NCI-H82 treated with DMSO at 0.1 percent for 48 hours (cell line): ENCODE measurements around the gene ZNF326.
"Not testable (repeated sequence)": the region's sequence is repeated elsewhere in the genome, so short reads cannot be mapped to it uniquely, and the experiment has no call there.

ENCODE experiments used
- DNase-seq: peaks from one replicate; lab custom pipeline; 2025; ENCODE audit not compliant: unreplicated experiment; lab: John Stamatoyannopoulos, UW

The ZNF326 gene

DNA sequence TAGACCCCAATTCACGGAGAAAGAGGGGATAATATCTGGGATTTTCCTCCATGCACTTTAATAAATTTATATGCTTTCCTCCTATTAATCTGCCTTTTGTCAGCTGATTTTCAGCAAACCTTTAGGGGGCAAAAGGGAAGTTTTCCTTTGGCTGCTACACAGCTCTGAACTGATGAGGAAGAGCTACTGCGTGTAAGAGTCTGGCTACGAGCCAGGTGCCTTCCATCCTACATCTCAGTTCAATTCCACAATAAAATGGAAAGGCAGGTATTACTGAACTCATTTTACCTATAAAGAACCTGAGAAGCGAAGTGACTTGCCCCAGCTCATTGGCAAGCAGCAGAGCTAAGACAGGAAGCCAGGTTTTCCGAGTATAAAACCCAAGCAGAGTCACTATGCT lies 28.3 kb upstream of the ZNF326 start:
- DNase-seq: no peak

GRCh38 chr1:89971600-89971999 lies 23.3 kb upstream of the ZNF326 start:
- DNase-seq: no peak

- no peak for DNase-seq
Measured at GRCh38 chr1:89972024-89972423, 22.9 kb upstream of the ZNF326 start.

DNA sequence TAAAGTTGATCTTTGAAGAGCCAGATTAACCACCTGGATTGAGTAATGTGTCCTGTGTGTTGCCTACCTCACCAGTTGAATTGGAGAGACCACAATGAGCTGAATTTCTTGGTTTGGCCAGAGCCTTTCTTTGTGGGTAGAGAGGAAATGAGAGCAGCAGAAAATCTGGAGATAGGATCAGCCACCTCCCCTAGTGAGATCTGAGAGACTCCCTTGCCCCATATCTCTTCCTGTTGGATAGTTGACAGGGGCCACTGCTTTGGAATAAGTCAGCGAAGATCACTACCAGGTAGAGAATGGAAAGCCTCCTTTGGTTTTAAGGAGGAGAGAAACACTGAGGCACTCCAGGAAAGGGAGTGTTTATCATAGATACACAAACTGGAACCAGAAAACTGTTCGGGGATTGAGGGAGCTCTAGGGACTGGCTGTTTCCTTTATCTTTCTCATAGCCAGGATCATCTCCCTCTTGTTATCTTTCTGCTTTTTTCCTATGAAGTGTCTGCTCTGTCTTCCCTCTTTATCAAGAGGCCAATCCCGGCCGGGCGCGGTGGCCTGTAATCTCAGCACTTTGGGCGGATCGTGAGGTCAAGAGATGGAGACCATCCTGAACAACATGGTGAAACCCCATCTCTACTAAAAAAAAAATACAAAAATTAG lies 21.3 kb upstream of the ZNF326 start:
- DNase-seq: no peak

- no peak for DNase-seq
Measured at GRCh38 chr1:89974256-89974655, 20.7 kb upstream of the ZNF326 start.

DNA sequence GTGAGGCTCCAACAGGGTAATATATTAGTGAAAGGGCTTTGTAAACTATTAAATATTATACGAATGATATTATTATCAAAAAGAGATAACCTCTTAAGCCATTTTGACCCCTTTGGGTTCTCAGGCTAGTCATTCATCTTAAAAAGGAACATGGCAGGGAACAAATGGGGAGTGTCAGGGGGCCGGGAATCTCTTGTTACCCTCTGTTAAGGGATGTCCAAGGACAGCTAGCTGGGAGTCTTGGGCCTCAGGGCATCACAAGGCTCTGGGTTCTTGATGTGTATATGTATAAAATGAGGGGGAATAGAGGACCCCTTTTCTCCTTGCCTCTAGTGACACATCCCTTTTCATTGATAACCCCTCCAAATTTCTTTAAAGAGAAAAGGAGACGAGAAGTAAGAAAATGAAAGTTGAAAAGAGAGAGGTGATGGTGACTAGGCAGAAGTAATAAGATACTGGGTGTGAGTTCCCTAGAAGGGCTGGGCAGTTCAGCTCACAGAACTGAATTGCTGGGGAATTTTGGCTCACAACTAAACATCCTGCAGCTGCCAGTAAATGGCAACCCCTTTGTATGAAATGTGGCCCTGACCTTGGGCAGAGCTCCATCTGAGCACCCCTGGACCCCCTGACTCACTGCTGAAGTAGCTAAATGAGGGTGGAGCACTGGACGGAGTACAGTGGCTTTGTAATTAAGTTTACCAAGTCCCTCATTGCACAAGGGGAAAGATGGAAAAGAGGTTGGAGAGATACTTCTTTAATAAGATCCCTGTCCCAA lies 20.0 kb upstream of the ZNF326 start:
- DNase-seq: no peak

DNA sequence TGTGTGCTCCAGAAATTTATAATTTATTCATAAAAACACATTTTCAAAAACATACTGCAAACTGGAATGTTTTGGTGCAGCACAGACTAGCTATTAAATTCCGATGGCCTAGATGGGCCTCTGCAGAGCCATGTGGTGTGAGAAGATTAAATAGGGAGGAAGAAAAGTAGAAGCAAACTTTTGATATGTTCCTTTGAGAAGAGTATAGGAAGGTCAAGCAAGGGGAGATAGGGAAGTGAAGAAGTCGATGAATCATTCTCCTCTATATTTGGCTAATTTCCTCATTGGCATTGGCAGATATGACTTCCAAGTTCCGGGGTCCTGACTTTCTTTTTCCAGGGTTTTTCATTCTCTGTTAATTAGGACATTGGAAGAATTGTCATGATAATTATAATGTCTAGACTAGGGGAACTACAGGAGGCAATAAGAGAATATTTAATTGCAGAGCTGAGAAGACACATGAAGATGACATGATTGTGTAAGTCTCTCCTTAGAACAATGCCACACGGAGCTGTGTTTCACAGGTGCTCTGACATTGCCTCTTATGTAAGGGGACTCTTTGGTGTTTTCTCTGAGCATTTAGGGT lies 19.3 kb upstream of the ZNF326 start:
- no peak for DNase-seq

GRCh38 chr1:89978755-89979154 lies 16.2 kb upstream of the ZNF326 start:
- no peak for DNase-seq

GRCh38 chr1:89980605-89981004 lies 14.3 kb upstream of the ZNF326 start:
- no peak for DNase-seq

GRCh38 chr1:89982846-89983245 lies 12.1 kb upstream of the ZNF326 start:
- not testable (repeated sequence) for DNase-seq

DNA sequence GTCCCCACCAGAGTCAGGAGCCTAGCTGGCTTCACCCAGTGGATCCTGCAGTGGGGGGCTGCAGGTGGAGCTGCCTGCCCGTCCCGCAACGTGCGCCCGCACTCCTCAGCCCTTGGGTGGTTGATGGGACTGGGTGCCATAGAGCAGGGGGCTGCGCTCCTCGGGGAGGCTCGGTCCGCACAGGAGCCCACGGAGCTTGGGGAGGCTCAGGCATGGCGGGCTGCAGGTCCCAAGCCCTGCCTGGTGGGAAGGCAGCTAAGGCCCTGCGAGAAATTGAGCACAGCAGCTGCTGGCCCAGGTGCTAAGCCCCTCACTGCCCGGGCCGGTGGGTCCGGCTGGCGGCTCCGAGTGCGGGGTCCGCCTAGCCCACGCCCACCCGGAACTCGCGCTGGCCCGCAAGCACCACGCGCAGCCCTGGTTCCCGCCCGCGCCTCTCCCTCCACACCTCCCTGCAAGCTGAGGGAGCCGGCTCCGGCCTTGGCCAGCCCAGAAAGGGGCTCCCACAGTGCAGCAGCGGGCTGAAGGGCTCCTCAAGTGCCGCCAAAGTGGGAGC lies 10.3 kb upstream of the ZNF326 start:
- not testable (repeated sequence) for DNase-seq

- peak; percentile 74 for DNase-seq
Measured at GRCh38 chr1:89986020-89986419, 8.9 kb upstream of the ZNF326 start.

DNA sequence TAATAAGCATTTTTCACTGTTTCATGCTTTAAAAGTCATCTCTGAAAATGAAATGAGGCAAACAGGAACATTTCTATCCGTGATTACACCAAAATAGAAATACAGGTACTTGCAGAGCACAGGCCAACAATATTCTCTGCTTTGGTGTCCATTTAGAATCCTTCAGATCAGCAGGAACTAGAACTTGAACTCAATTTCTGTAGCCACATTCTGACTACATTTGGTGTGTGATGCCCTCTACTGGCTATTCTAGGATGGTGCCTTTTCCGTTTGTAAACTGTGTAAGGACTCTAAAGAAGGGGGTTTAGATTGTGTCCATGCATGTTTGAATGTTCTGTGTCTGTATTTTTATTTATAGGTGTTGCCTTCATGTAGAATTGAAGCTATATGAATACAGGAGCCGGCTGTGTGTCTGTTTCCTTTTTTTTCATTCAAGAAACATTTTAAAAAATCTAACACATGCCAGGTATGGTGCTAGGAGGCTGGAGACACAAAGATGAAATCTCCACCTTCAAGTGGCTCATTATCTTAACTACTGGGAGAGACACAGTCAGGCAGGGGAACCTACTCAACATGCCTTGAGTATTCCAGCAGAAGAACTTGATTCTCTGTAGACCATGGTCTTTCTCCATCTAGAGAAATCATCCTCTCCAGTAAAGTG lies 7.6 kb upstream of the ZNF326 start:
- peak; percentile 89 for DNase-seq

DNA sequence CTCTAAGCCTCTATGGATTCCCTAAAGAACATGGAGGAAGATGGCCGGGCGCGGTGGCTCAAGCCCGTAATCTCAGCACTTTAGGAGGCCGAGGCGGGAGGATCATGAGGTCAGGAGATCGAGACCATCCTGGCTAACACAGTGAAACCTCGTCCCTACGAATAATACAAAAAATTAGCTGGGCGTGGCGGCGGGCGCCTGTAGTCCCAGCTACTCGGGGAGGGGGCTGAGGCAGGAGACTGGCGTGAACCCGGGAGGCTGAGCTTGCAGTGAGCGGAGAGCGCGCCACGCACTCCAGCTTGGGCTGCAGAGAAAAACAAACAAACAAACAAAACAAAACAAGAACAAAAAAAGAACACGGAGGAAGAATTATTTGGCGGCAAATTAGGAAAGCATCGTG lies 5.8 kb upstream of the ZNF326 start:
- no peak for DNase-seq

- peak; percentile 55 for DNase-seq
Measured at GRCh38 chr1:89989799-89990198, 5.1 kb upstream of the ZNF326 start.

DNA sequence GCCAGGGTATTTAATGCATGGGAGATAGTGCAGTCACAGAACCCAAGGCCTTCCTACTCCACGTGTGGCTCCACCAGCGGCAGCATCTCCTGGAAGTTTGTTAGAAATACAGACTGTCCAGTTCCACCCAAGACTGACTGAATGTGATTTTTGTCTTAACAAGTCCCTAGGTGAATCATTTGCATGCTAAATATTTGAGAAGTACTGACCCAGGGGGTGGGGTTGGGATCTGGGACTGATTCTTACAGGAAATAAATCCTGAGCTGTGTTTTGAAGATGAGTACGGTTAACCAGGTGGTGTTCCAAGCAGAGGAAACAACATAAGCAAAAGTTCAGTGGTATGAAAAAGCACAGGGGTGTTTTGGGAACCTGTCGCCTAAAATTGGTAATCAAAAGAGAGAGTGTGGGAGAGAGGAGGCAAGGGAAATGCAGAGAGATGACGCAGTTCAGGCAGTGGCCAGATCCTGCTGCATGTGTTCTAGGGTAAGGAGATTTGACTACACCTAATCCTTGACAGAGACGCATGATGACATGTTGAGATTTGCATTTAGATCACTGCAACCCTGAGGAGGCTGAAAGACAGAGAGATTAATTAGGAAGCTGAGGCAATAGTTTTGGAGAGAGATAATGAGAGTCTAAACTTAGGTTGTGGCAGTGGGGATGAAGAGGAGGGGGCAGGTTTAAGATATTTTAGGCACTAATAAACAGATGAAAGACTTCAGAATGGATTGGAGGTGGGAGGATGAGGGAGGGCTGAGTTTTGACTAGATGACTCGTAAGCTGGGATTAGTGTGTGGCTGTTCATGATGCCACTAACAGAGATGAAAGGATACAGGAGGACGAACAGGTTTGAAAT lies 3.7 kb upstream of the ZNF326 start:
- peak; percentile 99 for DNase-seq

DNA sequence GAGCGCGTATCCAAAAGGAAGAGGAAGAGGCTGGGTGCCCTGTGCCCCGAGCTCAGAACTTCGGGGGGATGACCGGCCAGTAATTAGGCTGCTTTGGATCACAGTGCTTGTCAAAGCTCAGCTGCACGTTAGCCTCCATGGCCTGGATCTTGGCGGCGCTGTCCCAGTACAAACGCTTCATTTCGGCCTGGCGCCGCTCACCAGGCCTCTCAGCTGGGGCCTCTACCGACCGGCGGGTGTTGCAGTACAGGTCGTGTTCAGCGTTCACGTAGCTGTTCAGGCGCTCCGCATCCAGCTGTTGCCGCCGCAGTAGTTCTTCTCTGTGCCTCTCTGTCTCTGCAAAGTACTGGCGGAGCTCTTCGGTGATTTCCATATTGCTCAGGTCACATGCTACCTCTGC lies 1.4 kb upstream of the ZNF326 start:
- DNase-seq: no peak

GRCh38 chr1:89994231-89994804 lies 592 bp upstream of the ZNF326 start:
- no peak for DNase-seq

GRCh38 chr1:89995598-89996449 lies 914 bp downstream of the ZNF326 start:
- DNase-seq: peak; percentile 85
